MCF 10A (cell line): ENCODE results near the gene SAMD11. TPM values are rescaled to one million over a fixed set of nuclear protein-coding genes. Genes with fewer than 3 reads are reported as not detected.

Experiments used
- BruUV-seq: library from RNA; stranded (reverse); fragments of 400-500 nt; replicated peaks from 2 replicates; lab custom pipeline; 2021; lab: Mats Ljungman, UMichigan
- CTCF ChIA-PET: fragments of 300-600 bp; sonication (Branson Sonifier 250); formaldehyde crosslinking; extraction: SDS; loops from one replicate; lab custom pipeline; 2021; ENCODE audit warnings: antibody characterized with exemption, inconsistent platforms; lab: Yijun Ruan, JAX
- POLR2A ChIA-PET: fragments of 300-600, 350-650 bp; sonication (Branson Sonifier 250); formaldehyde crosslinking; extraction: SDS; loops from one replicate; lab custom pipeline; 2020; ENCODE audit warnings: antibody characterized with exemption, inconsistent platforms; lab: Yijun Ruan, JAX
- DNase-seq: peaks from one replicate; pipeline ENCODE4 v3.0.0-alpha.2; 2018; ENCODE audit not compliant: unreplicated experiment
- H3K27ac Mint-ChIP-seq: one replicate; pipeline ENCODE4 v1.8.0; 2022; ENCODE audit warnings: mild to moderate bottlenecking, low read depth, mixed read lengths; ENCODE audit not compliant: unreplicated experiment
- H3K27me3 Mint-ChIP-seq: one replicate; pipeline ENCODE4 v1.8.0; 2022; ENCODE audit warnings: mixed read lengths; ENCODE audit not compliant: insufficient read depth, unreplicated experiment
- H3K36me3 Mint-ChIP-seq: one replicate; pipeline ENCODE4 v1.8.0; 2022; ENCODE audit warnings: mild to moderate bottlenecking, moderate library complexity, mixed read lengths; ENCODE audit not compliant: insufficient read depth, unreplicated experiment
- H3K4me1 Mint-ChIP-seq: one replicate; pipeline ENCODE4 v1.8.0; 2022; ENCODE audit warnings: mixed read lengths; ENCODE audit not compliant: insufficient read depth, unreplicated experiment
- H3K4me3 Mint-ChIP-seq: one replicate; pipeline ENCODE4 v1.8.0; 2022; ENCODE audit warnings: mild to moderate bottlenecking, moderate library complexity, mixed read lengths; ENCODE audit not compliant: unreplicated experiment
- H3K9me3 Mint-ChIP-seq: one replicate; pipeline ENCODE4 v1.8.0; 2022; ENCODE audit warnings: mixed read lengths; ENCODE audit not compliant: unreplicated experiment
- intact Hi-C: fragments of 100-400 bp; cut with micrococcal nuclease; formaldehyde crosslinking; loops from 2 replicates; pipeline ENCODE4 v1.14.1; 2022
- total RNA-seq: library from RNA; stranded (reverse); gene quantifications from 2 replicates; pipeline ENCODE4 v1.2.3, GENCODE V29; 2022
- TF ChIP-seq, protein P1 (sequence below): fragments of 200-600 bp; IDR thresholded peaks from one replicate; pipeline ENCODE4 v1.8.0; 2022; ENCODE audit warnings: antibody characterized with exemption, mild to moderate bottlenecking; ENCODE audit not compliant: unreplicated experiment

The SAMD11 gene
- total RNA-seq, 1 experiment from 2014 or later, result not detected

DNA sequence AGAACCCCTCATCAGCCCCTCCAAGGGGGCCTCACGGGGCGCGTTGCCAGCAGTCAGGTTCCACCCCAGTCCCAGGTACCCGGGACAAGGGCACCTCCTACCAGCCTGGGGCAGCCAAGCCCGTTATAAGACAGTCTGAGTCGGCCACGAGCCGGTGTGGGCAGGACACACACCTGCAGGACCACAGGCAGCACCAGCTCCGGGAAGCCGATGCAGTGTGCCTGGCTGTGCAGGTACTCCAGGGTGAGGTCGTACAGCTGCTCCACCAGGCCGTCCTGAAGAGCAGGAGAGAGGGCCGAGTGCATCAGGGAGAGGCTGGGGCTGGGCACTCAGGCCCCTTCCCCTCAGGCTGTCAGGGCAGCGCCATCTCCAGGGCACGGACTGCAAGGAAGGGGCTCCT, 24.2 kb downstream of the SAMD11 start:
- DNase-seq, result no peak
- Mint-ChIP-seq H3K4me1 (no peaks in the 10 kb centered on the region), H3K36me3 (peaks cover 51% of the 10 kb centered on the region), H3K4me3 (no peak overlapping the region), H3K27ac (no peak overlapping the region), H3K27me3 (no peaks in the 10 kb centered on the region), H3K9me3 (no peaks in the 10 kb centered on the region)
- intact Hi-C loops, result no loop called here
- CTCF ChIA-PET, result no interaction called here
- POLR2A ChIA-PET, result no interaction called here
- TF ChIP-seq, protein P1, sequence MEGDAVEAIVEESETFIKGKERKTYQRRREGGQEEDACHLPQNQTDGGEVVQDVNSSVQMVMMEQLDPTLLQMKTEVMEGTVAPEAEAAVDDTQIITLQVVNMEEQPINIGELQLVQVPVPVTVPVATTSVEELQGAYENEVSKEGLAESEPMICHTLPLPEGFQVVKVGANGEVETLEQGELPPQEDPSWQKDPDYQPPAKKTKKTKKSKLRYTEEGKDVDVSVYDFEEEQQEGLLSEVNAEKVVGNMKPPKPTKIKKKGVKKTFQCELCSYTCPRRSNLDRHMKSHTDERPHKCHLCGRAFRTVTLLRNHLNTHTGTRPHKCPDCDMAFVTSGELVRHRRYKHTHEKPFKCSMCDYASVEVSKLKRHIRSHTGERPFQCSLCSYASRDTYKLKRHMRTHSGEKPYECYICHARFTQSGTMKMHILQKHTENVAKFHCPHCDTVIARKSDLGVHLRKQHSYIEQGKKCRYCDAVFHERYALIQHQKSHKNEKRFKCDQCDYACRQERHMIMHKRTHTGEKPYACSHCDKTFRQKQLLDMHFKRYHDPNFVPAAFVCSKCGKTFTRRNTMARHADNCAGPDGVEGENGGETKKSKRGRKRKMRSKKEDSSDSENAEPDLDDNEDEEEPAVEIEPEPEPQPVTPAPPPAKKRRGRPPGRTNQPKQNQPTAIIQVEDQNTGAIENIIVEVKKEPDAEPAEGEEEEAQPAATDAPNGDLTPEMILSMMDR, result no peak
- no TSS peak for BruUV-seq

DNA sequence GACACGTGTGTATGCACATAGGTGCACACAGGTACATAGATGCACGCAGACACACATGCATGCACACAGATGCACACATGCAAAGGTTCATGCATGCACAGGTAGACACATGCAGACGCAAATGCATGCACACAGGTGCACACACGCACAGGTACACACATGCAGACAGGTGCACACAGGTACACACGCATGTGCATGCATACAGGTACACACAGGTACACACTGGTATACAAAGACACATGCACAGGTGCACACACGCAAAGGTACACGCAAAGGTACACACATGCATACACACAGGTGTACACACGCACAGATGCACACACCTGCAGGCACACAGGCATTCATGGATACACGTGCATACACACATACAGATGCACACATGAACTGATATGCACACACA, 26.5 kb downstream of the SAMD11 start:
- no peaks in the 10 kb centered on the region for H3K27me3 Mint-ChIP-seq
- TF ChIP-seq, protein P1, result no peak
- H3K9me3 Mint-ChIP-seq, result no peaks in the 10 kb centered on the region
- no peak overlapping the region for H3K4me3 Mint-ChIP-seq
- no peaks in the 10 kb centered on the region for H3K4me1 Mint-ChIP-seq
- intact Hi-C loops, result no loop called here
- BruUV-seq, result no TSS peak
- ChIA-PET CTCF (no interaction called here), POLR2A (no interaction called here)
- no peak for DNase-seq
- H3K27ac Mint-ChIP-seq, result no peak overlapping the region
- peaks cover 65% of the 10 kb centered on the region for H3K36me3 Mint-ChIP-seq

DNA sequence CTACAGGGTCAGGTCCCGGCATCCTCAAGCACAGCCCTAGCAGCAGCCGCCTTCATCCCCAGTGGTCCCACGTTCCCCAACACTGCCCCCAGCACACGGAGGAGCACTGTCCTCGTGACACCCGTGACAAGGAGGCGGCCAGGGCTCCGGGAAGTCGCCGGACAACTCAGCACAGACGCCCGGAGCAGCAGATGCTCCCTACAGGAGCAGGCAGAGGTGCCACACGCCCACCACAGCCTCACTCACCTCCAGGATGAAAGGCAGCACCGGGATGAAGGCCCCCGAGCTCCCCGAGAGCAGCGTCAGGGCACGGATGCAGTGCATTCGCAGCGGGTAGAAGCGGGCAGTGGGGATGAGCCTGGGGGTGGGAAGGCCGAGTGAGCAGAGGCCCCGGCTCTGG, 27.2 kb downstream of the SAMD11 start:
- Mint-ChIP-seq H3K27ac (no peak overlapping the region), H3K36me3 (peaks cover 71% of the 10 kb centered on the region), H3K9me3 (no peaks in the 10 kb centered on the region), H3K27me3 (no peaks in the 10 kb centered on the region), H3K4me1 (no peaks in the 10 kb centered on the region), H3K4me3 (no peak overlapping the region)
- ChIA-PET POLR2A (no interaction called here), CTCF (no interaction called here)
- TF ChIP-seq, protein P1, result no peak
- no peak for DNase-seq
- no TSS peak for BruUV-seq
- intact Hi-C loops, result no loop called here

DNA sequence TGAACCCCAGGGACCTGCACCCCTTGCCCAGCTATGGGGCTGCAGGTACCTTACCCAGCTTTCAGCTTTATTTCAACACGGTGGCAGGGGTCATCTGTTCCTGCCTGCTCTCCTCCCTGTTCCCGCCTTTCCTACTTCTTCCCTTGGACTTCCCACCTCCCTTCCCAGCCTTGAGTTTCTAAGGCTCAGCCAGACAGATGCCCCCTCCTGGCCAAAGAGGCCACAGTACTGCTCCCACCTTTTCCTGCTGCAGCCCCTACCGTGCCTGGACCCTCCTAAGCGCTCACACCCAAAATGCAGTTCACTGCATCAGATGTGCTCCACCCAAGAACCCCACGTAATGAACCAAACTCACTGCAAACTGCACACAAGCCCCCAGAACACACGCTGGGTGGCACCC, 27.6 kb downstream of the SAMD11 start:
- Mint-ChIP-seq H3K27ac (no peak overlapping the region), H3K36me3 (peaks cover 68% of the 10 kb centered on the region), H3K27me3 (no peaks in the 10 kb centered on the region), H3K4me3 (no peak overlapping the region), H3K4me1 (no peaks in the 10 kb centered on the region), H3K9me3 (no peaks in the 10 kb centered on the region)
- TF ChIP-seq, protein P1, result no peak
- no TSS peak for BruUV-seq
- POLR2A ChIA-PET, result no interaction called here
- no peak for DNase-seq
- intact Hi-C loops, result no loop called here
- CTCF ChIA-PET, result interaction anchor here (0.7 kb wide), 2 partner anchors 30 to 48 kb away, joined by 3 to 4 read pairs; no protein-coding TSS in a partner anchor
